ENCODE results near the gene PPP2R5D. TPM values are rescaled to one million over a fixed set of nuclear protein-coding genes. Genes with fewer than 3 reads are reported as not detected.

The PPP2R5D gene
- total and polyA plus RNA-seq, 9 donors, result 34.7 to 54.8 (median 44.6) TPM

- Histone ChIP-seq H3K9me3 (replicated peaks; ENCODE audit: control insufficient read depth, low read depth, low read length) (no peaks in the 10 kb centered on the region), H3K4me3 (ENCODE audit: low read length) (peak overlapping the region; percentile 79), H3K27ac (ENCODE audit: low read length) (peak overlapping the region; percentile 84), H3K36me3 (ENCODE audit: control insufficient read depth, insufficient read depth, low read length) (peaks cover 50% of the 10 kb centered on the region), H3K4me1 (ENCODE audit: control insufficient read depth, insufficient read depth, low read length) (peaks cover 15% of the 10 kb centered on the region), H3K27me3 (ENCODE audit: control insufficient read depth, insufficient read depth, low read length) (no peaks in the 10 kb centered on the region)
- no peak for DNase-seq
- 21% methylated on average over 9 of the region's 15 CpGs for WGBS (ENCODE audit: insufficient coverage)
Observed at GRCh38 chr6:43060034-43060754, 75.8 kb downstream of the PPP2R5D start.

- Histone ChIP-seq H3K4me3 (ENCODE audit: low read length) (no peak overlapping the region), H3K9me3 (replicated peaks; ENCODE audit: control insufficient read depth, low read depth, low read length) (no peaks in the 10 kb centered on the region), H3K4me1 (ENCODE audit: control insufficient read depth, insufficient read depth, low read length) (peaks cover 15% of the 10 kb centered on the region), H3K27ac (ENCODE audit: low read length) (no peak overlapping the region), H3K27me3 (ENCODE audit: control insufficient read depth, insufficient read depth, low read length) (no peaks in the 10 kb centered on the region), H3K36me3 (ENCODE audit: control insufficient read depth, insufficient read depth, low read length) (peaks cover 50% of the 10 kb centered on the region)
- WGBS (ENCODE audit: insufficient coverage), result 82% methylated on average over 12 of the region's 12 CpGs
- no peak for DNase-seq
Observed at GRCh38 chr6:43060755-43061633, 76.6 kb downstream of the PPP2R5D start.

GRCh38 chr6:43061861-43062260 is 77.5 kb downstream of the PPP2R5D start:
- Histone ChIP-seq H3K9me3 (replicated peaks; ENCODE audit: control insufficient read depth, low read depth, low read length) (no peaks in the 10 kb centered on the region), H3K27me3 (ENCODE audit: control insufficient read depth, insufficient read depth, low read length) (no peaks in the 10 kb centered on the region), H3K36me3 (ENCODE audit: control insufficient read depth, insufficient read depth, low read length) (peaks cover 54% of the 10 kb centered on the region), H3K4me3 (ENCODE audit: low read length) (no peak overlapping the region), H3K4me1 (ENCODE audit: control insufficient read depth, insufficient read depth, low read length) (peaks cover 15% of the 10 kb centered on the region), H3K27ac (ENCODE audit: low read length) (no peak overlapping the region)
- no peak for DNase-seq
- 86% methylated on average over 2 of the region's 2 CpGs for WGBS (ENCODE audit: insufficient coverage)

Other genes with a start within 250 kb of the PPP2R5D start
- gene TBCC, start 238.5 kb upstream of the PPP2R5D start, total RNA-seq, result 27.0 TPM
- 10 to 100 TPM; 14.3 to 19.0 (median 16.0) TPM for gene TBCC, start 238.5 kb upstream of the PPP2R5D start, polyA plus RNA-seq (ENCODE audit: insufficient read depth in 1 of 8, insufficient read length in 8 of 8, low replicate concordance in 1 of 8)
- gene BICRAL, start 202.5 kb upstream of the PPP2R5D start, total RNA-seq, result 8.1 TPM
- 10 to 100 TPM in 7 of 8 donors, 1 to 10 TPM in 1; 9.9 to 12.8 (median 10.8) TPM for gene BICRAL, start 202.5 kb upstream of the PPP2R5D start, polyA plus RNA-seq (ENCODE audit: insufficient read depth in 1 of 8, insufficient read length in 8 of 8, low replicate concordance in 1 of 8)
- 78.6 TPM for gene RPL7L1, start 105.0 kb upstream of the PPP2R5D start, total RNA-seq
- 10 to 100 TPM; 60.7 to 87.9 (median 74.9) TPM for gene RPL7L1, start 105.0 kb upstream of the PPP2R5D start, polyA plus RNA-seq (ENCODE audit: insufficient read depth in 1 of 8, insufficient read length in 8 of 8, low replicate concordance in 1 of 8)
- gene PTCRA, start 68.5 kb upstream of the PPP2R5D start, total RNA-seq, result not detected
- under 1 TPM in 3 of 8 donors, not detected in 5; 0.16 to 0.27 (median 0.25) TPM for gene PTCRA, start 68.5 kb upstream of the PPP2R5D start, polyA plus RNA-seq (ENCODE audit: insufficient read depth in 1 of 8, insufficient read length in 8 of 8, low replicate concordance in 1 of 8)
- 16.8 TPM for gene CNPY3, start 55.1 kb upstream of the PPP2R5D start, total RNA-seq
- gene CNPY3, start 55.1 kb upstream of the PPP2R5D start, polyA plus RNA-seq (ENCODE audit: insufficient read depth in 1 of 8, insufficient read length in 8 of 8, low replicate concordance in 1 of 8), result 10 to 100 TPM; 27.3 to 41.6 (median 33.1) TPM
- 0.22 TPM for gene GNMT, start 23.8 kb upstream of the PPP2R5D start, total RNA-seq
- 1 to 10 TPM in 1 of 8 donors, under 1 TPM in 7; 0.10 to 1.0 (median 0.51) TPM for gene GNMT, start 23.8 kb upstream of the PPP2R5D start, polyA plus RNA-seq (ENCODE audit: insufficient read depth in 1 of 8, insufficient read length in 8 of 8, low replicate concordance in 1 of 8)
- 15.5 TPM for gene PEX6, start 5.4 kb upstream of the PPP2R5D start, total RNA-seq
- gene PEX6, start 5.4 kb upstream of the PPP2R5D start, polyA plus RNA-seq (ENCODE audit: insufficient read depth in 1 of 8, insufficient read length in 8 of 8, low replicate concordance in 1 of 8), result 10 to 100 TPM; 13.0 to 28.4 (median 20.8) TPM
- gene MEA1, start 29.4 kb downstream of the PPP2R5D start, total RNA-seq, result 59.6 TPM
- gene MEA1, start 29.4 kb downstream of the PPP2R5D start, polyA plus RNA-seq (ENCODE audit: insufficient read depth in 1 of 8, insufficient read length in 8 of 8, low replicate concordance in 1 of 8), result 10 to 100 TPM; 40.4 to 63.4 (median 48.6) TPM
- 211 TPM for gene KLHDC3, start 29.7 kb downstream of the PPP2R5D start, total RNA-seq
- 100 to 1,000 TPM; 166 to 222 (median 207) TPM for gene KLHDC3, start 29.7 kb downstream of the PPP2R5D start, polyA plus RNA-seq (ENCODE audit: insufficient read depth in 1 of 8, insufficient read length in 8 of 8, low replicate concordance in 1 of 8)
- 53.1 TPM for gene RRP36, start 37.1 kb downstream of the PPP2R5D start, total RNA-seq
- 10 to 100 TPM; 39.8 to 48.5 (median 44.4) TPM for gene RRP36, start 37.1 kb downstream of the PPP2R5D start, polyA plus RNA-seq (ENCODE audit: insufficient read depth in 1 of 8, insufficient read length in 8 of 8, low replicate concordance in 1 of 8)
- 36.8 TPM for gene CUL7, start 69.3 kb downstream of the PPP2R5D start, total RNA-seq
- 10 to 100 TPM; 35.7 to 49.2 (median 41.6) TPM for gene CUL7, start 69.3 kb downstream of the PPP2R5D start, polyA plus RNA-seq (ENCODE audit: insufficient read depth in 1 of 8, insufficient read length in 8 of 8, low replicate concordance in 1 of 8)
- gene MRPL2, start 74.9 kb downstream of the PPP2R5D start, total RNA-seq, result 27.6 TPM
- 10 to 100 TPM; 39.5 to 55.1 (median 47.5) TPM for gene MRPL2, start 74.9 kb downstream of the PPP2R5D start, polyA plus RNA-seq (ENCODE audit: insufficient read depth in 1 of 8, insufficient read length in 8 of 8, low replicate concordance in 1 of 8)
- gene KLC4, start 75.1 kb downstream of the PPP2R5D start, total RNA-seq, result 21.6 TPM
- gene KLC4, start 75.1 kb downstream of the PPP2R5D start, polyA plus RNA-seq (ENCODE audit: insufficient read depth in 1 of 8, insufficient read length in 8 of 8, low replicate concordance in 1 of 8), result 10 to 100 TPM; 19.4 to 36.3 (median 26.1) TPM
- 40.2 TPM for gene PTK7, start 91.7 kb downstream of the PPP2R5D start, total RNA-seq
- gene PTK7, start 91.7 kb downstream of the PPP2R5D start, polyA plus RNA-seq (ENCODE audit: insufficient read depth in 1 of 8, insufficient read length in 8 of 8, low replicate concordance in 1 of 8), result 100 to 1,000 TPM in 1 of 8 donors, 10 to 100 TPM in 7; 44.1 to 117 (median 79.3) TPM
- 21.9 TPM for gene SRF, start 186.7 kb downstream of the PPP2R5D start, total RNA-seq
- 10 to 100 TPM; 41.3 to 58.5 (median 48.0) TPM for gene SRF, start 186.7 kb downstream of the PPP2R5D start, polyA plus RNA-seq (ENCODE audit: insufficient read depth in 1 of 8, insufficient read length in 8 of 8, low replicate concordance in 1 of 8)
- 16.8 TPM for gene CUL9, start 197.6 kb downstream of the PPP2R5D start, total RNA-seq
- 10 to 100 TPM; 11.8 to 23.9 (median 19.9) TPM for gene CUL9, start 197.6 kb downstream of the PPP2R5D start, polyA plus RNA-seq (ENCODE audit: insufficient read depth in 1 of 8, insufficient read length in 8 of 8, low replicate concordance in 1 of 8)
- gene DNPH1, start 244.9 kb downstream of the PPP2R5D start, total RNA-seq, result 20.1 TPM
- gene DNPH1, start 244.9 kb downstream of the PPP2R5D start, polyA plus RNA-seq (ENCODE audit: insufficient read depth in 1 of 8, insufficient read length in 8 of 8, low replicate concordance in 1 of 8), result 10 to 100 TPM; 24.1 to 32.0 (median 27.7) TPM

All from muscle of leg (tissue), 11 donors.